DND-41 (cell line): ENCODE data around the gene PTH2.

ENCODE experiments used
- EZH2 ChIP-seq: IDR thresholded peaks from 3 replicates; pipeline ENCODE4 v1.6.1; 2012; ENCODE audit warnings: borderline replicate concordance, low read depth, mild to moderate bottlenecking, moderate library complexity, low read length, inconsistent platforms; ENCODE audit not compliant: severe bottlenecking
- TF ChIP-seq, protein P1 (sequence below): IDR thresholded peaks from 2 replicates; pipeline ENCODE4 v1.5.1; 2012; ENCODE audit warnings: borderline replicate concordance, low read length, moderate library complexity, mild to moderate bottlenecking; ENCODE audit not compliant: poor library complexity, severe bottlenecking; ENCODE audit errors: extremely low read depth

DNA sequence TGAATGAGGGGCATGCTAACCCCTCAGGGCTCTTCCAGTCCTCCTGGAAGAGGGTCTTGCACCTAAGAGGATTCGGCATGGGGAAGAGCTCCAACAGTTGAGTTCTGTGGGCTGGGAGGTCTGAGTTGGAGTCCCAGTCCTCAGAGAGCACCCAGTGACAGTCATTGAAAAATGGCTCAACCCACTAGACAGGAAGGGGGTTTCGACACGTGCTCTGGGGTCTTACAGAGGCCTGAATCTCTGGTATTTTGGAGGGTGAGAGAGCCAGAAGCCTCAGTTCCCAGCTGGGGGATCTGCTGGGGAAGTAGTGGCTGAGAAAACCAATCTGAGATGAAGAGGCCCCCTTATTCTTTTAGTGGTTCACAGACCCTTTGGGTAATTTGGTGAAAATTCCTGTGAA is 9.0 kb downstream of the PTH2 start:
- TF ChIP-seq, protein P1, sequence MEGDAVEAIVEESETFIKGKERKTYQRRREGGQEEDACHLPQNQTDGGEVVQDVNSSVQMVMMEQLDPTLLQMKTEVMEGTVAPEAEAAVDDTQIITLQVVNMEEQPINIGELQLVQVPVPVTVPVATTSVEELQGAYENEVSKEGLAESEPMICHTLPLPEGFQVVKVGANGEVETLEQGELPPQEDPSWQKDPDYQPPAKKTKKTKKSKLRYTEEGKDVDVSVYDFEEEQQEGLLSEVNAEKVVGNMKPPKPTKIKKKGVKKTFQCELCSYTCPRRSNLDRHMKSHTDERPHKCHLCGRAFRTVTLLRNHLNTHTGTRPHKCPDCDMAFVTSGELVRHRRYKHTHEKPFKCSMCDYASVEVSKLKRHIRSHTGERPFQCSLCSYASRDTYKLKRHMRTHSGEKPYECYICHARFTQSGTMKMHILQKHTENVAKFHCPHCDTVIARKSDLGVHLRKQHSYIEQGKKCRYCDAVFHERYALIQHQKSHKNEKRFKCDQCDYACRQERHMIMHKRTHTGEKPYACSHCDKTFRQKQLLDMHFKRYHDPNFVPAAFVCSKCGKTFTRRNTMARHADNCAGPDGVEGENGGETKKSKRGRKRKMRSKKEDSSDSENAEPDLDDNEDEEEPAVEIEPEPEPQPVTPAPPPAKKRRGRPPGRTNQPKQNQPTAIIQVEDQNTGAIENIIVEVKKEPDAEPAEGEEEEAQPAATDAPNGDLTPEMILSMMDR = no peak
- no peak for TF ChIP-seq EZH2
